Glutamatergic neuron (in vitro differentiated cells): ENCODE measurements around the gene KLLN. TPM values are rescaled to one million over a fixed set of nuclear protein-coding genes. Genes with fewer than 3 reads are reported as not detected.
"Not testable (repeated sequence)": the region's sequence is repeated elsewhere in the genome, so short reads cannot be mapped to it uniquely, and the experiment has no call there.

Experiments used
- DNase-seq: peaks from one replicate; pipeline ENCODE4 v3.0.0; 2022
- H3K27ac Mint-ChIP-seq: one replicate; pipeline ENCODE4 v1.8.0; 2020; ENCODE audit warnings: mild to moderate bottlenecking, mixed read lengths, inconsistent platforms; ENCODE audit not compliant: unreplicated experiment
- H3K27me3 Mint-ChIP-seq: one replicate; pipeline ENCODE4 v1.8.0; 2020; ENCODE audit warnings: mild to moderate bottlenecking, moderate library complexity, mixed read lengths, inconsistent platforms; ENCODE audit not compliant: unreplicated experiment
- H3K36me3 Mint-ChIP-seq: one replicate; pipeline ENCODE4 v1.8.0; 2020; ENCODE audit warnings: mild to moderate bottlenecking, mixed read lengths, inconsistent platforms; ENCODE audit not compliant: unreplicated experiment
- H3K4me1 Mint-ChIP-seq: one replicate; pipeline ENCODE4 v1.8.0; 2020; ENCODE audit warnings: mild to moderate bottlenecking, low read depth, mixed read lengths, inconsistent platforms; ENCODE audit not compliant: unreplicated experiment
- H3K4me3 Mint-ChIP-seq: one replicate; pipeline ENCODE4 v1.8.0; 2020; ENCODE audit warnings: mild to moderate bottlenecking, mixed read lengths, inconsistent platforms; ENCODE audit not compliant: unreplicated experiment
- H3K9me3 Mint-ChIP-seq: one replicate; pipeline ENCODE4 v1.8.0; 2020; ENCODE audit warnings: mild to moderate bottlenecking, moderate library complexity, mixed read lengths, inconsistent platforms; ENCODE audit not compliant: unreplicated experiment
- CTCF ChIP-seq: fragments of 200-600 bp; sonication (generic); IDR thresholded peaks from one replicate; pipeline ENCODE4 v1.5.0; 2021; ENCODE audit not compliant: partially characterized antibody, unreplicated experiment
- total RNA-seq: library from RNA; stranded (reverse); fragmentation: NEBNext Ultra II Directional; extraction: Animal tissue kit (Norgen Biotek cat#: 25700); gene quantifications from one replicate; pipeline ENCODE4 v1.2.1, GENCODE V29; 2021; ENCODE audit not compliant: unreplicated experiment

Gene KLLN
- total RNA-seq, 1 donor from 2014 or later, result 0.27 TPM

GRCh38 chr10:87887548-87888289 is 24.4 kb upstream of the KLLN start:
- no peak overlapping the region for H3K4me3 Mint-ChIP-seq
- no peak overlapping the region for H3K27ac Mint-ChIP-seq
- DNase-seq, result no peak
- no peak for TF ChIP-seq CTCF
- H3K4me1 Mint-ChIP-seq, result no peaks in the 10 kb centered on the region
- peaks cover 10% of the 10 kb centered on the region for H3K36me3 Mint-ChIP-seq
- no peaks in the 10 kb centered on the region for H3K9me3 Mint-ChIP-seq
- H3K27me3 Mint-ChIP-seq, result no peaks in the 10 kb centered on the region

GRCh38 chr10:87887146-87887545 is 23.8 kb upstream of the KLLN start:
- Mint-ChIP-seq H3K27me3 (no peaks in the 10 kb centered on the region), H3K4me1 (no peaks in the 10 kb centered on the region), H3K4me3 (no peak overlapping the region), H3K27ac (no peak overlapping the region), H3K36me3 (peaks cover 10% of the 10 kb centered on the region), H3K9me3 (no peaks in the 10 kb centered on the region)
- DNase-seq, result no peak
- no peak for TF ChIP-seq CTCF

GRCh38 chr10:87886635-87887034 is 23.3 kb upstream of the KLLN start:
- Mint-ChIP-seq H3K9me3 (no peaks in the 10 kb centered on the region), H3K27ac (no peak overlapping the region), H3K27me3 (no peaks in the 10 kb centered on the region), H3K36me3 (peaks cover 10% of the 10 kb centered on the region), H3K4me3 (no peak overlapping the region), H3K4me1 (no peaks in the 10 kb centered on the region)
- no peak for DNase-seq
- TF ChIP-seq CTCF, result no peak

GRCh38 chr10:87882555-87883294 is 19.4 kb upstream of the KLLN start:
- Mint-ChIP-seq H3K9me3 (no peaks in the 10 kb centered on the region), H3K27ac (no peak overlapping the region), H3K36me3 (peaks cover 10% of the 10 kb centered on the region), H3K27me3 (no peaks in the 10 kb centered on the region), H3K4me1 (no peaks in the 10 kb centered on the region), H3K4me3 (no peak overlapping the region)
- TF ChIP-seq CTCF, result no peak
- no peak for DNase-seq

- H3K9me3 Mint-ChIP-seq, H3K4me3 Mint-ChIP-seq, H3K27me3 Mint-ChIP-seq, DNase-seq, H3K4me1 Mint-ChIP-seq, H3K36me3 Mint-ChIP-seq, H3K27ac Mint-ChIP-seq: not testable (repeated sequence)
These were observed 18.2 kb upstream of the KLLN start for GRCh38 chr10:87881373-87882059.
